Raji (cell line): ENCODE data around the gene PEMT.

Source experiments
- POLR2A ChIP-seq: IDR thresholded peaks from 2 replicates; pipeline ENCODE4 v1.6.1; 2011; ENCODE audit warnings: low read depth, low read length, control low read depth; ENCODE audit not compliant: insufficient read depth

PEMT gene

DNA sequence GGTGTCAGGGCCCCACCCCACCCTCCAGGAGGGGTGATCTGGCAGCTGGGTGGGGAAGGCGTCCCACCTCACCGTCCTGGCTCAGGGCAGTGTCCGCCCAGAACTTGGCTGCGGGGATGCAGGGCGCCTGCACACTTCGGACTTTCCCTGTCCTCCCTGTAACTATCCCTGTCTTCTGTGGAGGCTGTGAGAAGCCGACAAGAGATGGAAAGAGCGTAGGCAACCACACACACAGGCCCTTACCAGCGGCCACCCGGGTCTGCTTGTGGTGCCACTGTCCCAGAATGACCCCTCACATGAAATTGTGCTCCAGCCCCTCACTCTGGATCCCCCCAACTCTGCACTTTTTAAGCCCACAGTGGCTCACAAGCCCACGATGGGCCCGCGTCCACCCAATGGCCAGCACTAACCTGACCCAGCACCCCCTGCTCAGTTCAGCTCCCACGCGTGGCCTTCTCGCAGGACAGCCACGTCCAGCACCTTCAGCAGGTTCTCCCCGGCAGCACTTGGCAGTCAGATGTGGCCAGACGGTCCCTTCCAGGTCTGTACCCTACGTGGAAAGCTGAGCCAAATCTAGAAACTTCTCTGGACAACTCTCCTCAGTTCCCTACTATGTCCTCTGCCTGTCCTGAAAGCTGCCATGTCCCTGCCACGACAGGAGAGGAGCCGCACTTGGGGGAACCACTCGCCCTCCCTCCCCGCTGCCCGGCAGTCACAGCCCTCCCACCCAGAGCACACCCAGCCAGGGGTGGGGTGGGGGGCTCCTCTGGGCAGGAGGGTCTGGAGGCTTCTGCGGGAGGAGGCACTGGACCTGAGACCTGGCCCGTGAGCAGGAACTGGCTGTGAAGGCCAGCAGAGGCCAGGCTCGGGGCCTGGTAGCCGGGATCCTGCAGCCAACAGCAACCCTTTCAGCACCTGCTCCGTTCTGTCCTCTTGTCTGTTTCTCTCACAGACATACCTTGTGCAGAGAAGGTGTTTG, 38.0 kb downstream of the PEMT start:
- TF ChIP-seq POLR2A, result no peak

DNA sequence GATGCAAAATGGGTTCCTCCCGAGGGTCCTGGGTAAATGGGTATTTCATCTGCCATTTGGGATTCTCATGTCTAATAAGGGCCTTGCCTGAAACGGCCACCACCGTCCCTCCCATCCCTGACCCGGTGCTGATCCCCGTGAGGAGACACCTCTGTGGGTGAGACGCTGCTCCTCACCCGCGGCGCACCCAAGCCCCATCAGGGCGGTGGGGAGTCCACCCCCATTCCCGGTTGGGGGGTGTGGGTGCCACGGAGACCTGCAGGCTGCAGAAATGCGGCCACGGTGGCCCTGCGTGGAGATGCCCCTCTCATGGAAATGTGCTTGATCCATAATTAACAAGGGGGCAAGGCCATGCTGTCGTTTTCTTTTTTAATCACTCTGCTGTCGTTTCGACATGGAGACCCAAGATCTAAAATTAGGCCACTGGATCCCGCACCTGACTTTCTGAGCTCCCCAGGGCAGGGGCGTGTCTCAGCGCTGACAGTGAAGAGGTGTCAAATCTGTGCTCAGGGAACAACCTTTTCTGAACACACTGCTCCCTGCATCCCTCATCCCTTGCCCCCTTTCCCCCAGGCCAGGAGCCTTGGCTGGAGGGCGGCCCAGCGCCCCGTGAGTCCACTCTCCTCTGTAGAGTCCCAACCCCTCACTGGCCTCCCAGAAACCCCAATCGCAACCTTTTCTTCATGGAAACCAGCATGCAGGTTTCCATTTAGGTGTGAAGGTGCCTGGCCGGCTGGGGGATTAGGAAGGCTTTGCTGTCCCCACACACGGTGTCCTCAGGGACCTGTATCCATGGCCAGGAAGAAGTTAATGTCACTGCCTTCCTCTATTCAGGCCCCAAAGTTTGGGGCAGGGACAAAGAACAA, 38.9 kb downstream of the PEMT start:
- no peak for TF ChIP-seq POLR2A

DNA sequence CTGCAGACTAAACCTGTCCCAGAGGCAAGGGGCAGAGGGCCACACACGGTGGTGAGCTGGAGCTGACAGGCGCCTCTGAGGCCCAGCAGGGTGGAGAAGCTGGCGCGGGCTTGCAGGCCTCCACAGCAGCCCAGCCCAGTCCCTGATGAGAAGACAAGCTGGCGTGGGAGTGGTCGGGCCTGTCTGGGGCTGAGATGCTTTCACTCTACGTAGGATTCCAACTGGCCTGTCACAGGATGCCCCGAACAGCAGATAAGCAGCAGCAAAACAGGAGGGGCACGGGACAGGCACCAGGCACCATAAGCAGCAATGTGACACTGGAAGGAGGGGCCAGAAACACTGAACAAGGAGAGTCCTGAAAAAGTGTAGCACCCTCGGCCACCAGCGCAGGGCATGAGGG, 40.1 kb downstream of the PEMT start:
- no peak for TF ChIP-seq POLR2A

DNA sequence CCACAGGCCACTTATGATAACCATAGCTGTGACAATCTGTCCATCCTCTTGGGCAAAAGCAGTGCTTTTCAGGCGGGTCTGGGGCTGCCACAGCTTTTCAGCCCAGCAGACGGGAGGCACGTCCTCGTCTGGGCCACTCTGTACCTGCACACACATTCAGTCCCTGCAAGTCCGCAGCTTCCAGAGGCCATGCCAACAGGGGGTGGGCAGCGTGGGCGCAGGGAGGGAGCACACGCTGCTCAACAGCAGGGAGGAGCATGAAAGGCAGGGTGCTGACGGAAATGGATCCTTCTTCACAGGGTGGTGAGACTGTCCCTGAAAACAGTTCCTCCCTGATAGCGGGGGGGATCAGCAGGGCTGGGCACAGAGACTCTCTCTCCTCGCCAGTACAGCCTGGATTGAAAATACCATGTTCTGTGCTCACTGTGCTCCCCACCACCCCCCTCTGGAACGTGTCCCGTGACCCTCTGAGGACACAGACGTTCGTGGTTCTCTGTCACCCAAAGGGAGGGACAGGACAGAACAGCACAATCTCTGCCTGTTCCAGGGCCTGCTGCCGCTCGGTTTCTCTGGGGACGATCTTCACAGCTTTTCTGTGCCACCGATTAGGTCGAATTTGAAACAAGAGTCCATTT, 41.7 kb downstream of the PEMT start:
- TF ChIP-seq POLR2A, result no peak

DNA sequence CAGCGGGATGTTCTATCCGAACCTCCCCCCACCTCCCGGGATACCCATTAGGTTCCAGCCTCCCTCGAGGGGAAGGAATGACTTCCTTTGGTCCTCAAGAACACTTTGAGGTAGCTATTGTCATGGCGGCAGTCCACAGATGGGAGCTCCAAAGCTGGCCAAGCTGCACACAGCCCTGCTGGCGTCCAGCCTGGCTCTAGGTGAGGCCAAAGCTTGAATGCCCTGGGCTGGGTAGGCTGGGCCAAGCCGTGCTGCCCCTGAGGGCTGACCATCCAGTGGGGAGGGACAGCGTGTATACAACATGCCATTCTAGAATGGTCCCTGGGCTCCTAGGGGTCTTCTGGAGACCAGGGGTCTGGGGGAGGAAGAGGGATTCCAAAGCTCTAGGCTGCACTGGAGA, 43.5 kb downstream of the PEMT start:
- no peak for TF ChIP-seq POLR2A

DNA sequence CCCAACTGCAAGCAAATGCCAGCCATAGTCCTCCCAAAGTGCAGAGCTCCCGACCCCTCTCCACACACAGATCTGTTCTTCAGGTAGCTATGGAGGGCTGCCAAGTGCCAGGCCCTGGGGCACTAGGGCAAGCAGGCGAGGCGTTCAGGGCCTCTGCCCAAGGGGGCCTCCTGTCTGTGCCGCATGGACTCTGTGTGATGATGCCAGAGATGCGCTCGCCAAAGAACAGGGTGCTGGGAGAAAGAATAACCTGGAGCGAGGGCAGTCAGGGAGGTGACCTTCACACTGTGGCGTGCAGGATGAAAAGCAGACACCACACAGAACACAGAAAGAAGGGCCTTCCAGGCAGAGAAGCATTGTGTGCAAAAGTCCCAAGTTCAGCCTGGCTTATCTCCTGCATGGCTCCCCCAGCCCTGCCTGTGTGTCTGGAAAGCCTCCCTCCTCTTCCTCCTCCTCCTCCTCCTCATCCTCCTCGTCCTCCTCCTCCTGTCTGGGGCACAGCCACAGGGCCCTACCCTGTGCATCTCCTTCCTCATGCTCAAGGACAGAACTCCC, 44.2 kb downstream of the PEMT start:
- no peak for TF ChIP-seq POLR2A

DNA sequence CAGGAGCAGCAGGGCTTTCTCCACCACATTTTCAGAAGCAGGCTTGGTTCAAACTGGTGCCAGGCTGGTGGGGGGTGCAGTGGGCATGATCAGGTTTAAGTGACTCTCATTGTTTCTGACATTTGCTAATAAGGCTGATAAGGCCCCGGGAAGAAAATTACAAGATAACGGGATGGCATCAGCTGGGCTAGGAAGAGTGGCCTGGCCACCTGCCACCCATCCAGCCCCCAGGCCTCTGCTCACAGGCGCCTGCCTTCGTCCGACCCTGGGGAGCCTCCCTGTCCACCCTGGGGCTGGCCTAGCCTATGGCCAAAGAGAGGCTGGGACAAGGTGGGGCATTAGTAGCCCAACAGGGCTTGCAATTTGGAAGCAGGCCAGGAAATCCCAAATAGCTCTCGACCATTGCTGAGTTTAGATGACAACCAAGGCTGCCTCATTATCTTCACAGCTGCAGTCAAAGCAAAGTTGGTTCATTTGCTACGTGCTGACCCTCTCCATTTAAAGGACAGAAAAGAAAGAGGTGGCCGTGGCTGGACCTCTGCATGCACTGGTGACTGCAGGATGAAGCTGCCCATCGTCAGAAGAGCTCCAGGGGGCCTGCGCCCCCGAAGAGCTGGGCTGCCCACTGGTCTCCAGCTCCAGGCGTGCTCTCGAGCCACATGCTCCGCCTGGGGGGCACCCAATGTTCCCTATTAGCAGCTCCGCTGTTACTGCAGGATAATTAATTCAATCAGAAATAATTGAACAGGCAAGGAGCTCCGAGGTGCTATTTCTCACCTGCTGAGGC, 44.9 kb downstream of the PEMT start:
- TF ChIP-seq POLR2A, result no peak

DNA sequence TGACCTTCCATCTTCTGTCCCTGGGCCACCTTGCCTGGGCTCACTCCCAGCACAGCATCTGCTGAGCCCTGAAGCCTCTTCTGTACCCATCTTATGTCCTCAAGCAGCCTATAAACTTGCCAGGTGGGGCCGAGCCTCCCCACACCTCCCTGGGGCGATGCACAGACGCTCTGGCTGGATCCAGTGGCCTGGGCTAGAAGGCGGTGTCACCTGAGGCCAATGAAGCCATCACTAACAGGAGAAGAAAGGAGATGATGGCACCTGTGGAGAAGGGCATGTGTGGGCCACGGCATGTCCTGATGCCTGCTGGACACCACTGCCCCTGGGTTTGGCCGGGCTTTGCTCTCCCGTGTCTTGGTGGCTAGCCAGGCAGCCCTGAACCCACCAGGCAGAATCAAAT, 45.5 kb downstream of the PEMT start:
- TF ChIP-seq POLR2A, result no peak

DNA sequence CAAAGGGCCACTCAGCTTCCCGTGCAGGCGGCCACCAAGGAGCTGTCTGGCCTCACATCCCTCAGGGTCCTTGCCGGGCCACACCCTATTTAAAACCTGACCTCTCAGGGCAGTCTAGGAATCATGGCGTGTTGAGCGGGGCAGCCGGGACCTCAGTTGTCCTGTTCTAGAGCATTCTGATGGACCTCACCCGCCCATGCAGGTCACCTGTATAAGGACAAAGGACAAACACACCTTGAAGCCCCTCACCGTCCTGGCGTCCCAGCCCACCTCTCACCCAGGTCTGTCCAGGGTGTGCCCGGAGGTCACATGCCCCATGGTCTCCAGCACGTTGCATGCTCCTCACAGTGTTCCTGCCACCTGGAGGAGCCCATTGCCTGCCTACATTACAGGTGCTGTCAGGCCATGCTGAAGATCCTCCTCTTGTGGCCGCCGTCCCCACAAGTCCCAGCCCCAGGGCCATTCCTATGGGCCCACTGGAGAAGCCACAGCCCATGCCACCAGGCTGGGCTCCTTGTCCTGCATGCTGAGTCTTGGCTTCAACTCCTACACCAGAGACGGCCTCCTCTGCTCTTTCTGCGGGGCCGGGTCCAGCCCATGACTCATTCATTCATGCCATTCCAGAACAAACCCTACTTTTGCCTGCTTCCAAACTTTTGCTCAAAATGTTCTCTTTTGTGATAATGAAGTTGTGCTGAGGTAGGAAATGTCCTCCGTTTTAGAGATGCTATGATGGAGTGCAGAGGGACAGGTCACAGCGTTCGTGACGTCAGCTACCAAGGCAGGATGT, 46.3 kb downstream of the PEMT start:
- no peak for TF ChIP-seq POLR2A

DNA sequence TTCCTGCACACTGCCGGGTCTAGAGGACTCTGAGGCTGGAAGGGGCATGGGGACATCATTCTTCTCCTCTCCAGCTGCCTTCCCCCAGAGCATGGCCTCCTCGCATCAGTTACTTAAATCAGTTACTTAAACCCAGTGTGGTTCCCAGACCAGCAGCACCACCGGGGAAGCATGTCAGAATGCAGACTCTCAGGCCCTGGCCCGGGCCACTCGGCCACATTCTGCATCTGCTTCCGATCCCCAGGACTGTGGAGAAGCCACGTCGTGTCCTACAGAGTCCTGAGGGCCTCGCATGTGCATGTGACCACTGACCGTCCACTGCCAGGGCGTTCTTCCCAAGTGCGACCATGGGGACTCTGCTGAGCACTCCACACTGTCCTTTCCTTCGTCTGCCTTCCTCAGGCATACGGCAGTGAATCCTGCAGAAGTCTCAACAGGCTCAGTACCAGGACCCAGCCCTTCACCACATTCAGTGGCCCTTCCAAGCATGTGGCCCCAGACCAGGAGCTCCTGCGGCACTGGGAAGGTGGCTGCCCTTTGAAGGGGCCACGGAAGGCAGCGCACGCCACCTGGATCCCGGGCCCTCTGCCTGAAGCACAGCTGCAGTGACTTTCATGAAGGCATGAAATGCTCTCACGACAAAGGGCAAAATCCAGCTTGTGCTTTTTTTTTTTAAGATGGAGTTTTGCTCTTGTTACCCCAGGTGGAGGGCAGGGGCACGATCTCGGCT, 48.4 kb downstream of the PEMT start:
- no peak for TF ChIP-seq POLR2A

DNA sequence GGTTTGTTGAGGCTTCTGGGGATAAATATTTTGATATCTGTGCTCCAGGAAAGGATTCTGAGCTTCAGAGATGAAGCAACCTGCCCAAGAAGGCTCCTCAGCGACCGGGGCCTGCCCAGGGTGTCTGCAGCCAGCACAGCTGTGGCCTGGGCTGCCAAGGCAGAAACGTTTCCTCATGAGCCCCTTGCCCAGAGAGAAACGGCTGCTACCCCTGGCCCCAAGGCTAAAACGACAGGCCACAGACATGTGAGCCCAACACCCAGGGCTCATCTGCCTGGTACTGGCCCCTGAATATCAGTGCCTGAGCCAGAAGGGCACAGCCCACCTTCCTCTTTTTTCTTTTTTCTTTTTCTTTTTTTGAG, 49.9 kb downstream of the PEMT start:
- TF ChIP-seq POLR2A, result no peak

DNA sequence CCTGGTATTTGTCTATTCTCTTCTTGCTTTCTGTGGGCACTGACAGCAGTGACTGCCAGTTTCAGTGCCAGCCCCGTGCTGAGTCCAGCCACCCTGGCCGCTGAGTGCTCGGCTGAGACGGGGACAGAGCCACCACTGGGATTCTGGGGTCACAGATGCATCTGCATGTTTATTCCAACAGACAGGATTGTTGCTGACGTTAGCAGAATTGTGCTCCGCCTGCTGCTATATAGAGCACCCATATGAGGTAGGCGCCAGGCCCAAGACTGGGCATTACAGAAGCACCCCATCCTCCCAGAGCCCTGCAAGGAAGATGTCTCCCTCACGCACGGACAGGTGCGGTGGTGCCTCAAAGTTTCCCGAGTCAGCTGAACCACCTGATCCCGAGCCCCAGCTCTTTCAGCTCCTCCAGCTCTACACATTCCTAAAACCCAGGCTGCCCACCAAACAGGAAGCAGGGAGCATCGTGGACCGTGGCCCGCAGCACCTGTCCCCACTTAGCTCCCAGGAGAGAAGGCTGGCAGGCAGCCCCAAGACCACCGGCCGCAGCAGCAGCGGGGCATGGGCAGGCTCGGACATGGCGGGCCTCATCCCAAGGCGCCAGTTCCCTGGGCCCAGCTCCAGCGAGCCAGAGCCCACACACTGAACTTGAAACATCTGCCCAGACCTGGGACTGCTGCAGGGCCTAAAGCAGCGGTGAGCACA, 50.4 kb downstream of the PEMT start:
- TF ChIP-seq POLR2A, result no peak

DNA sequence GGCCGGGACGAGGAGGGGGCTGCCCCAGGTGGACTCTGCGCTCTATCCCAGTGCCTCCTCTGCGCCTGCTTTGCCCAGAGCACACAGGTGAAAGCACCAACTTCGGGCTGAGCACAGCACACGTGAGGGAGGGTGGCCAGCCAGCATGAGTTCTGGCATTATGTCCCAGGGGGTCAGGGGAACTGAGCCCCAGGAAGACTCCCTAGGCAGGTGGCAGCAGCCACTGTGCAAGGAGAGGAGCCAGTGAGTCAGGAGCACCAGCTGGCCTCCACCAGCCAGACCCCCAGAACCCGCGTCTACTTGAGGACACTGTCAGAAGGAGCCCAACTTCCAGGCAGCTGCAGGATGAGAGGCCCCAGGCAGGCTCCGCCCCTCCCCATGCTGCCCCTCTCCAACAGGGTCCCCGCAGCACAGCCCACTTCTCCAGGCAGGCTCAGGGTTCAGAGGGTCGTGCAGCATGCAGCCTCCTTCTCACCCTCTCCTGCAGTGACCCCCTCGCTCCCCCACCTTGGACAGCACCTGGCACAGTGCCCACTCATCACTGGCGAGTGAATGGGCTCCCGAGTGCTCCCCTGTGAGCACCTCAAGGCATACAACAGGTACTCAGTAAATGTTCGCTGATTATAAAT, 51.1 kb downstream of the PEMT start:
- no peak for TF ChIP-seq POLR2A
